ENCODE measurements around the gene PIK3IP1.
"Not testable (repeated sequence)": the region's sequence is repeated elsewhere in the genome, so short reads cannot be mapped to it uniquely, and the experiment has no call there.

PIK3IP1 gene

GRCh38 chr22:31241200-31241599, 51.1 kb downstream of the PIK3IP1 start:
- peak; percentile 52 for DNase-seq
- in situ Hi-C loops (cut with HindIII; ENCODE audit: low pct_ligation_motif_present, low pct_unique_long_range_greater_than_20kb, low sequenced_read_pairs), result no loop called here

GRCh38 chr22:31239771-31240370, 52.4 kb downstream of the PIK3IP1 start:
- in situ Hi-C loops (cut with HindIII; ENCODE audit: low pct_ligation_motif_present, low pct_unique_long_range_greater_than_20kb, low sequenced_read_pairs), result no loop called here
- no peak for DNase-seq

- in situ Hi-C loops (cut with HindIII; ENCODE audit: low pct_ligation_motif_present, low pct_unique_long_range_greater_than_20kb, low sequenced_read_pairs), result no loop called here
These were observed 54.2 kb downstream of the PIK3IP1 start for GRCh38 chr22:31238057-31238456.

GRCh38 chr22:31236044-31236443, 56.2 kb downstream of the PIK3IP1 start:
- in situ Hi-C loops (cut with HindIII; ENCODE audit: low pct_ligation_motif_present, low pct_unique_long_range_greater_than_20kb, low sequenced_read_pairs); DNase-seq: not testable (repeated sequence)

More at GRCh38 chr22:31238057-31238456, 54.2 kb downstream of the PIK3IP1 start:
- no peak for DNase-seq

- DNase-seq, result no peak
- in situ Hi-C loops (cut with HindIII; ENCODE audit: low pct_ligation_motif_present, low pct_unique_long_range_greater_than_20kb, low sequenced_read_pairs), result no loop called here
These were observed 57.2 kb downstream of the PIK3IP1 start for GRCh38 chr22:31235081-31235480.

GRCh38 chr22:31233001-31233400, 59.3 kb downstream of the PIK3IP1 start:
- in situ Hi-C loops (cut with HindIII; ENCODE audit: low pct_ligation_motif_present, low pct_unique_long_range_greater_than_20kb, low sequenced_read_pairs), result no loop called here

More at GRCh38 chr22:31233001-31233400, 59.3 kb downstream of the PIK3IP1 start:
- peak; percentile 39 for DNase-seq
